H1 (cell line): ENCODE measurements around the gene PRR23E. TPM values are rescaled to one million over a fixed set of nuclear protein-coding genes. Genes with fewer than 3 reads are reported as not detected.

ENCODE experiments used
- CTCF ChIA-PET: fragments of 300-600 bp; sonication (Branson Sonifier 250); formaldehyde crosslinking; loops from one replicate; lab custom pipeline; 2021; ENCODE audit not compliant: partially characterized antibody; lab: Charles Lee
- POLR2A ChIA-PET: fragments of 300-600 bp; sonication (Branson Sonifier 250); formaldehyde crosslinking; loops from one replicate; lab custom pipeline; 2021; ENCODE audit warnings: inconsistent platforms; ENCODE audit not compliant: partially characterized antibody; lab: Charles Lee
- DNase-seq, 2 experiments: peaks; one replicate each; pipeline versions ENCODE4 v3.0.0 to v3.0.0-alpha.2; 2010 to 2022; ENCODE audit warnings: low spot score in 2 of 2, low read depth in 1 of 2, mixed read lengths in 1 of 2
- FAIRE-seq: peaks from 2 replicates; lab custom pipeline; 2011; peaks lifted over from hg19 to GRCh38; lab: Jason Lieb, UNC
- H2AFZ ChIP-seq: 2 replicates; pipeline ENCODE4 v1.8.1; 2012; ENCODE audit warnings: low read length, inconsistent platforms
- H2AK5ac ChIP-seq: 2 replicates; pipeline ENCODE4 v1.6.1; 2013; ENCODE audit warnings: low read depth, low read length
- H2BK120ac ChIP-seq: replicated peaks from 2 replicates; pipeline ENCODE3; 2013; ENCODE audit warnings: low read depth, low read length, inconsistent platforms
- H2BK12ac ChIP-seq: 2 replicates; pipeline ENCODE4 v1.6.1; 2013; ENCODE audit warnings: low read depth, low read length
- H2BK15ac ChIP-seq: 2 replicates; pipeline ENCODE4 v1.6.1; 2013; ENCODE audit warnings: low read length
- H2BK20ac ChIP-seq: 2 replicates; pipeline ENCODE4 v1.6.1; 2013; ENCODE audit warnings: low read length
- H2BK5ac ChIP-seq: 2 replicates; pipeline ENCODE4 v1.6.1; 2013; ENCODE audit warnings: low read depth, low read length
- H3K14ac ChIP-seq: 2 replicates; pipeline ENCODE4 v1.6.1; 2013; ENCODE audit warnings: inconsistent platforms; ENCODE audit not compliant: insufficient read length
- H3K18ac ChIP-seq: 2 replicates; pipeline ENCODE4 v1.6.1; 2013; ENCODE audit warnings: low read length; ENCODE audit errors: extremely low read depth
- H3K23ac ChIP-seq: 2 replicates; pipeline ENCODE4 v1.6.1; 2013; ENCODE audit warnings: inconsistent platforms; ENCODE audit not compliant: insufficient read length
- H3K23me2 ChIP-seq: 2 replicates; pipeline ENCODE4 v1.6.1; 2013; ENCODE audit warnings: low read depth, low read length
- H3K27ac ChIP-seq: 2 replicates; pipeline ENCODE4 v1.6.1; 2011; ENCODE audit warnings: low read depth, low read length, inconsistent platforms
- H3K27me3 ChIP-seq, 4 experiments: replicated peaks in 1 of 4; 1 replicate in 1 of 4; 2 replicates in 3 of 4; pipeline versions ENCODE4 v1.6.1 to v1.8.1; 2011 to 2013; ENCODE audit warnings: low read length in 3 of 4, mild to moderate bottlenecking in 3 of 4, inconsistent platforms in 2 of 4, mixed read lengths in 2 of 4, moderate library complexity in 1 of 4; ENCODE audit not compliant: control insufficient read depth in 3 of 4, insufficient read depth in 3 of 4; ENCODE audit errors: extremely low read depth in 1 of 4
- H3K36me3 ChIP-seq, 4 experiments: 2 replicates each; pipeline versions ENCODE4 v1.6.1 to v1.8.1; 2011 to 2013; ENCODE audit warnings: mild to moderate bottlenecking in 4 of 4, low read length in 3 of 4, moderate library complexity in 2 of 4, control low read depth in 1 of 4, inconsistent platforms in 1 of 4; ENCODE audit not compliant: insufficient read depth in 4 of 4, control insufficient read depth in 2 of 4
- H3K4ac ChIP-seq: replicated peaks from 2 replicates; pipeline ENCODE3; 2013; ENCODE audit warnings: low read length, low read depth, mixed read lengths, inconsistent platforms; ENCODE audit not compliant: insufficient read length
- H3K4me1 ChIP-seq, 4 experiments: replicated peaks in 1 of 4; 1 replicate in 1 of 4; 2 replicates in 3 of 4; pipeline versions ENCODE4 v1.6.1 to v1.8.1; 2011 to 2013; ENCODE audit warnings: low read length in 3 of 4, inconsistent platforms in 2 of 4, mixed read lengths in 1 of 4; ENCODE audit not compliant: insufficient read depth in 4 of 4, control insufficient read depth in 3 of 4
- H3K4me2 ChIP-seq, 2 experiments: 2 replicates each; pipeline versions ENCODE4 v1.6.1 to v1.8.1; 2011 to 2013; ENCODE audit warnings: low read depth in 2 of 2, low read length in 2 of 2, control low read depth in 1 of 2, inconsistent platforms in 1 of 2, mild to moderate bottlenecking in 1 of 2; ENCODE audit not compliant: insufficient read depth in 1 of 2
- H3K4me3 ChIP-seq, 4 experiments: fragments of 200-600, 300-600 bp in 1 of 4; sonication (generic), shearing (Covaris generic), sonication (Bioruptor Twin) in 1 of 4; 2 replicates each; pipeline versions ENCODE4 v1.5.1 to v1.8.1; 2011 to 2016; ENCODE audit warnings: low read length in 4 of 4, low read depth in 3 of 4, control low read depth in 2 of 4, inconsistent platforms in 2 of 4, mild to moderate bottlenecking in 2 of 4, mixed read lengths in 1 of 4, moderate library complexity in 1 of 4; ENCODE audit not compliant: insufficient read depth in 2 of 4; ENCODE audit errors: extremely low read depth in 1 of 4
- H3K56ac ChIP-seq: replicated peaks from 2 replicates; pipeline ENCODE3; 2013; ENCODE audit warnings: low read depth, mild to moderate bottlenecking, mixed read lengths, low read length, inconsistent platforms; ENCODE audit not compliant: insufficient read length
- H3K79me1 ChIP-seq: 2 replicates; pipeline ENCODE4 v1.6.1; 2013; ENCODE audit warnings: low read depth, low read length, control low read depth
- H3K79me2 ChIP-seq, 2 experiments: 2 replicates each; pipeline versions ENCODE4 v1.6.1 to v1.8.1; 2012 to 2013; ENCODE audit warnings: low read length in 2 of 2, mild to moderate bottlenecking in 2 of 2, inconsistent platforms in 1 of 2; ENCODE audit not compliant: insufficient read depth in 2 of 2, control insufficient read depth in 1 of 2
- H3K9ac ChIP-seq, 4 experiments: replicated peaks in 1 of 4; 1 replicate in 1 of 4; 2 replicates in 3 of 4; pipeline versions ENCODE4 v1.6.1 to v1.8.1; 2011 to 2013; ENCODE audit warnings: low read depth in 3 of 4, low read length in 3 of 4, control low read depth in 2 of 4, mild to moderate bottlenecking in 2 of 4, moderate library complexity in 2 of 4, inconsistent platforms in 1 of 4; ENCODE audit errors: extremely low read depth in 1 of 4
- H3K9me3 ChIP-seq, 2 experiments: 2 replicates each; pipeline versions ENCODE4 v1.6.1 to v1.8.1; 2012 to 2013; ENCODE audit warnings: mild to moderate bottlenecking in 2 of 2, moderate library complexity in 2 of 2, control low read depth in 1 of 2, inconsistent platforms in 1 of 2, low read depth in 1 of 2, low read length in 1 of 2, mixed read lengths in 1 of 2; ENCODE audit not compliant: insufficient read depth in 2 of 2
- H4K20me1 ChIP-seq, 2 experiments: replicated peaks in 1 of 2; 2 replicates each; pipeline versions ENCODE3 to v1.8.1; 2011 to 2013; ENCODE audit warnings: inconsistent platforms in 2 of 2, low read length in 2 of 2, mild to moderate bottlenecking in 1 of 2; ENCODE audit not compliant: insufficient read depth in 2 of 2, control insufficient read depth in 1 of 2
- H4K5ac ChIP-seq: 2 replicates; pipeline ENCODE4 v1.6.1; 2013; ENCODE audit warnings: low read length, low read depth, mixed read lengths, inconsistent platforms; ENCODE audit not compliant: insufficient read length
- H4K8ac ChIP-seq: 2 replicates; pipeline ENCODE4 v1.8.0; 2013; ENCODE audit warnings: mild to moderate bottlenecking, moderate library complexity, low read length, inconsistent platforms; ENCODE audit not compliant: insufficient read depth; ENCODE audit errors: extremely low read depth
- H4K91ac ChIP-seq: replicated peaks from 2 replicates; pipeline ENCODE3; 2013; ENCODE audit warnings: low read length, mixed read lengths, inconsistent platforms; ENCODE audit not compliant: insufficient read length
- GTF2F1 ChIP-seq: IDR thresholded peaks from 2 replicates; pipeline ENCODE4 v1.6.1; 2012; ENCODE audit warnings: low read depth, low read length, improper control_type of control experiment, borderline replicate concordance
- HDAC6 ChIP-seq: IDR thresholded peaks from one replicate; pipeline ENCODE4 v1.7.1; 2012; ENCODE audit warnings: low read depth, mild to moderate bottlenecking, inconsistent platforms, low read length, moderate library complexity
- KDM1A ChIP-seq: fragments of 200-600, 300-600 bp; sonication (generic); IDR thresholded peaks from 2 replicates; pipeline ENCODE4 v1.7.1; 2016; ENCODE audit warnings: mild to moderate bottlenecking, low read length, borderline replicate concordance
- RAD21 ChIP-seq, 2 experiments: IDR thresholded peaks in 1 of 2; conservative IDR thresholded peaks in 1 of 2; 2 replicates each; pipeline ENCODE4 v1.6.1; 2011; ENCODE audit warnings: low read depth in 2 of 2, low read length in 2 of 2, improper control_type of control experiment in 1 of 2, inconsistent platforms in 1 of 2, mild to moderate bottlenecking in 1 of 2, moderate library complexity in 1 of 2
- RNF2 ChIP-seq: fragments of 200-900, 300-1000 bp; sonication (generic); IDR thresholded peaks from 2 replicates; pipeline ENCODE4 v1.7.1; 2016; ENCODE audit warnings: borderline replicate concordance, low read depth, mild to moderate bottlenecking, antibody characterized with exemption, low read length; ENCODE audit not compliant: poor library complexity, severe bottlenecking; ENCODE audit errors: missing control alignments
- SP4 ChIP-seq: IDR thresholded peaks from 2 replicates; pipeline ENCODE4 v1.6.1; 2012; ENCODE audit warnings: low read length, inconsistent platforms
- SUZ12 ChIP-seq: fragments of 200-600 bp; sonication (generic); IDR thresholded peaks from 2 replicates; pipeline ENCODE4 v1.6.1; 2012; ENCODE audit warnings: mild to moderate bottlenecking, inconsistent platforms, low read length, moderate library complexity, mixed read lengths
- YY1 ChIP-seq: IDR thresholded peaks from 2 replicates; pipeline ENCODE4 v1.6.1; 2011; ENCODE audit warnings: low read depth, mild to moderate bottlenecking, low read length
- ZNF274 ChIP-seq: IDR thresholded peaks from 2 replicates; pipeline ENCODE4 v1.7.0; 2012; ENCODE audit warnings: low read length, borderline replicate concordance; ENCODE audit errors: extremely low read depth
- WGBS, 2 experiments: shearing (Covaris generic) in 1 of 2; methylation state at CpG; one replicate each; pipeline versions ENCODE4 v1.1.6 to v1.1.7; 2013 to 2015; ENCODE audit warnings: low lambda C conversion rate in 2 of 2, mixed read lengths in 2 of 2, inconsistent platforms in 1 of 2, low coverage in 1 of 2, missing lambda C conversion rate in 1 of 2; ENCODE audit not compliant: insufficient replicate concordance in 2 of 2, insufficient coverage in 1 of 2, insufficient read length in 1 of 2; ENCODE audit errors: extremely low coverage in 1 of 2, missing lambda C conversion rate in 1 of 2; 5-methylcytosine and 5-hydroxymethylcytosine counted together
- polyA plus RNA-seq, 7 experiments: library from polyadenylated mRNA; depleted of rRNA in 3 of 7; stranded (reverse) in 5 of 7; unstranded in 2 of 7; fragments of >200 nt in 5 of 7; fragments of 200-250 nt in 2 of 7; gene quantifications; 1 replicate in 5 of 7; 2 replicates in 1 of 7; 4 replicates in 1 of 7; pipeline versions ENCODE4 v1.2.1 to v1.2.3, GENCODE V29; 2011 to 2013; ENCODE audit warnings: missing spikeins in 2 of 7, mixed read lengths in 2 of 7
- total RNA-seq: library from RNA; stranded (reverse); fragmentation: NEBNext Ultra II Directional; extraction: Animal tissue kit (Norgen Biotek cat#: 25700); gene quantifications from 2 replicates; pipeline ENCODE4 v1.2.1, GENCODE V29; 2021

PRR23E gene
- total and polyA plus RNA-seq, 2 of the 8 experiments (the other 6 are each of a cell fraction or from before 2014, with no cell fraction given) = not detected

- POLR2A ChIA-PET = no interaction called here
- WGBS, 2 experiments = 87% methylated on average over 13 of the region's 13 CpGs; no CpG with 5 or more reads in 1 of the 2 experiments
These were observed 25.6 kb downstream of the PRR23E start for GRCh38 chr3:127218454-127218922.

More at GRCh38 chr3:127218454-127218922, 25.6 kb downstream of the PRR23E start:
- Histone ChIP-seq H4K8ac (no peak overlapping the region), H3K4me3 (no peak overlapping the region), H2BK12ac (no peak overlapping the region), H2BK20ac (no peak overlapping the region), H2BK120ac (no peak overlapping the region), H2BK5ac (no peak overlapping the region), H3K56ac (no peak overlapping the region), H2AK5ac (no peak overlapping the region), H3K79me2 (no peaks in the 10 kb centered on the region), H3K9me3 (no peaks in the 10 kb centered on the region), H3K79me1 (no peaks in the 10 kb centered on the region), H3K36me3 (no peaks in the 10 kb centered on the region), H3K23ac (no peak overlapping the region), H3K27me3 (no peaks in the 10 kb centered on the region), H3K4me2 (no peak overlapping the region), H2AFZ (no peak overlapping the region), H4K91ac (no peak overlapping the region), H3K4me1 (no peaks in the 10 kb centered on the region), H2BK15ac (no peak overlapping the region), H3K27ac (no peak overlapping the region), H3K4ac (no peak overlapping the region), H4K20me1 (no peaks in the 10 kb centered on the region), H3K14ac (no peak overlapping the region), H3K9ac (no peak overlapping the region), H4K5ac (no peak overlapping the region), H3K18ac (no peak overlapping the region), H3K23me2 (0 out of 2 replicates have a peak, but pooled peaks cover 1% of the 10 kb centered on the region)
- CTCF ChIA-PET = no interaction called here
- FAIRE-seq = no peak
- DNase-seq = no peak
- TF ChIP-seq GTF2F1 (no peak), SUZ12 (no peak), HDAC6 (no peak), RNF2 (no peak), KDM1A (no peak), YY1 (no peak), SP4 (no peak), RAD21 (IDR thresholded peaks at IDR 0.05 in 1 of 2, conservative IDR thresholded peaks at IDR 0.05 in 1 of 2; ENCODE audit: low read depth in 2 of 2, low read length in 2 of 2) (no peak), ZNF274 (no peak)
